GM12891 (cell line): ENCODE measurements around the gene ADIPOR2.

Source experiments
- POLR2A ChIP-seq: IDR thresholded peaks from 2 replicates; pipeline ENCODE4 v1.6.1; 2011; ENCODE audit warnings: low read depth, low read length, control low read depth
- POLR2AphosphoS5 ChIP-seq: IDR thresholded peaks from 2 replicates; pipeline ENCODE4 v1.6.1; 2011; ENCODE audit warnings: low read depth, low read length, control low read depth
- POU2F2 ChIP-seq: IDR thresholded peaks from 2 replicates; pipeline ENCODE4 v1.6.1; 2011; ENCODE audit warnings: low read depth, mild to moderate bottlenecking, control low read depth, low read length, moderate library complexity
- SPI1 ChIP-seq: IDR thresholded peaks from 2 replicates; pipeline ENCODE4 v1.6.1; 2011; ENCODE audit warnings: low read depth, low read length, control low read depth
- TAF1 ChIP-seq: IDR thresholded peaks from 2 replicates; pipeline ENCODE4 v1.6.1; 2011; ENCODE audit warnings: low read depth, low read length, control low read depth

DNA sequence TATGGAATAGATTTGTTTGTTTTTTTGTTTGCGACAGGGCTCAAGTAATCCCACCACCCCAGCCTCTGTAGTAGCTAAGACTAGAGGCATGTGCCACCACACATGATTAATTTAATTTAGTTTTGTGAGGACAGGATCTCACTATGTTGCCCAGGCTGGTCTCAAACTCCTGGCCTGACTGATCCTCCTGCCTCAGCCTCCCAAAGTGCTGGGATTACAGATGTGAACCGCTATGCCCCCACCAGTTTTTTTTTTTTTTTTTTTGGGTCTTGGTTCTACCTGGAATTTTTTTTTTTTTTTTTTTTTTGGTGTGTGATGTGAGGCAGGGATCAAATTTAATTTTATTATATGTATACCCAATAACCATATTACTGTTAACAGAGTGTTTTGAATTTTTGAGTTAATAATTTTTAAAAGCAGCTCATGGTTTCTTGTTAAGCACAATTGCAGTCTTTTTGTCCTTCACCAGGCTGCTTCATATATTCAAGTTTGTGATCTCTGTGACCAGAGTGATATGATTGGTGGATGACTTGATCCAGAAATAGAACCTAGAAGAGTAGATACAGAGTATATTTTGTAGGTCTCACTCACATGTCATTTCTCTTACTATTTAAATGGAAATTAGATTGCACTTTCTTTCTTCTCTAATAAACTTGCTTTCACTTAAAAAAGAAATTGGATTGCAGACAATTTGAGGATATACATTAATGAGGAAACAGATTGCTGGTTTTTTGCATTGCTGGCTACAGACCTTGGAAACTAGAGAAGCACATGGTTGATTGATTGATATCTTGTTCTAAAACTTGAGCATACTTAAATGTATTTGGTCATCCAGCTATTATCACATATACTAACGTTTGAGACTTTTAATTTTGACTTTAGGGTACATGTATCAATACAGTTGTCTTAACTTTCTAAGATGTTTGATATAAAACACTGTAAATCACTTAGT, 13.2 kb downstream of the ADIPOR2 start:
- no peak for TF ChIP-seq POLR2A
- no peak for TF ChIP-seq POLR2AphosphoS5
- TF ChIP-seq SPI1: no peak
- TF ChIP-seq TAF1: no peak
- no peak for TF ChIP-seq POU2F2
